H1 (cell line): ENCODE data around the gene COL4A2. TPM values are rescaled to one million over a fixed set of nuclear protein-coding genes. Genes with fewer than 3 reads are reported as not detected.

Source experiments
- CTCF ChIA-PET: fragments of 300-600 bp; sonication (Branson Sonifier 250); formaldehyde crosslinking; loops from one replicate; lab custom pipeline; 2021; ENCODE audit not compliant: partially characterized antibody; lab: Charles Lee
- POLR2A ChIA-PET: fragments of 300-600 bp; sonication (Branson Sonifier 250); formaldehyde crosslinking; loops from one replicate; lab custom pipeline; 2021; ENCODE audit warnings: inconsistent platforms; ENCODE audit not compliant: partially characterized antibody; lab: Charles Lee
- DNase-seq, 2 experiments: peaks; one replicate each; pipeline versions ENCODE4 v3.0.0 to v3.0.0-alpha.2; 2010 to 2022; ENCODE audit warnings: low spot score in 2 of 2, low read depth in 1 of 2, mixed read lengths in 1 of 2
- FAIRE-seq: peaks from 2 replicates; lab custom pipeline; 2011; peaks lifted over from hg19 to GRCh38; lab: Jason Lieb, UNC
- H2AFZ ChIP-seq: 2 replicates; pipeline ENCODE4 v1.8.1; 2012; ENCODE audit warnings: low read length, inconsistent platforms
- H2AK5ac ChIP-seq: 2 replicates; pipeline ENCODE4 v1.6.1; 2013; ENCODE audit warnings: low read depth, low read length
- H2BK120ac ChIP-seq: replicated peaks from 2 replicates; pipeline ENCODE3; 2013; ENCODE audit warnings: low read depth, low read length, inconsistent platforms
- H2BK12ac ChIP-seq: 2 replicates; pipeline ENCODE4 v1.6.1; 2013; ENCODE audit warnings: low read depth, low read length
- H2BK15ac ChIP-seq: 2 replicates; pipeline ENCODE4 v1.6.1; 2013; ENCODE audit warnings: low read length
- H2BK20ac ChIP-seq: 2 replicates; pipeline ENCODE4 v1.6.1; 2013; ENCODE audit warnings: low read length
- H2BK5ac ChIP-seq: 2 replicates; pipeline ENCODE4 v1.6.1; 2013; ENCODE audit warnings: low read depth, low read length
- H3K14ac ChIP-seq: 2 replicates; pipeline ENCODE4 v1.6.1; 2013; ENCODE audit warnings: inconsistent platforms; ENCODE audit not compliant: insufficient read length
- H3K18ac ChIP-seq: 2 replicates; pipeline ENCODE4 v1.6.1; 2013; ENCODE audit warnings: low read length; ENCODE audit errors: extremely low read depth
- H3K23ac ChIP-seq: 2 replicates; pipeline ENCODE4 v1.6.1; 2013; ENCODE audit warnings: inconsistent platforms; ENCODE audit not compliant: insufficient read length
- H3K23me2 ChIP-seq: 2 replicates; pipeline ENCODE4 v1.6.1; 2013; ENCODE audit warnings: low read depth, low read length
- H3K27ac ChIP-seq: 2 replicates; pipeline ENCODE4 v1.6.1; 2011; ENCODE audit warnings: low read depth, low read length, inconsistent platforms
- H3K27me3 ChIP-seq, 4 experiments: replicated peaks in 1 of 4; 1 replicate in 1 of 4; 2 replicates in 3 of 4; pipeline versions ENCODE4 v1.6.1 to v1.8.1; 2011 to 2013; ENCODE audit warnings: low read length in 3 of 4, mild to moderate bottlenecking in 3 of 4, inconsistent platforms in 2 of 4, mixed read lengths in 2 of 4, moderate library complexity in 1 of 4; ENCODE audit not compliant: control insufficient read depth in 3 of 4, insufficient read depth in 3 of 4; ENCODE audit errors: extremely low read depth in 1 of 4
- H3K36me3 ChIP-seq, 4 experiments: 2 replicates each; pipeline versions ENCODE4 v1.6.1 to v1.8.1; 2011 to 2013; ENCODE audit warnings: mild to moderate bottlenecking in 4 of 4, low read length in 3 of 4, moderate library complexity in 2 of 4, control low read depth in 1 of 4, inconsistent platforms in 1 of 4; ENCODE audit not compliant: insufficient read depth in 4 of 4, control insufficient read depth in 2 of 4
- H3K4ac ChIP-seq: replicated peaks from 2 replicates; pipeline ENCODE3; 2013; ENCODE audit warnings: low read length, low read depth, mixed read lengths, inconsistent platforms; ENCODE audit not compliant: insufficient read length
- H3K4me1 ChIP-seq, 4 experiments: replicated peaks in 1 of 4; 1 replicate in 1 of 4; 2 replicates in 3 of 4; pipeline versions ENCODE4 v1.6.1 to v1.8.1; 2011 to 2013; ENCODE audit warnings: low read length in 3 of 4, inconsistent platforms in 2 of 4, mixed read lengths in 1 of 4; ENCODE audit not compliant: insufficient read depth in 4 of 4, control insufficient read depth in 3 of 4
- H3K4me2 ChIP-seq, 2 experiments: 2 replicates each; pipeline versions ENCODE4 v1.6.1 to v1.8.1; 2011 to 2013; ENCODE audit warnings: low read depth in 2 of 2, low read length in 2 of 2, control low read depth in 1 of 2, inconsistent platforms in 1 of 2, mild to moderate bottlenecking in 1 of 2; ENCODE audit not compliant: insufficient read depth in 1 of 2
- H3K4me3 ChIP-seq, 4 experiments: fragments of 200-600, 300-600 bp in 1 of 4; sonication (generic), shearing (Covaris generic), sonication (Bioruptor Twin) in 1 of 4; 2 replicates each; pipeline versions ENCODE4 v1.5.1 to v1.8.1; 2011 to 2016; ENCODE audit warnings: low read length in 4 of 4, low read depth in 3 of 4, control low read depth in 2 of 4, inconsistent platforms in 2 of 4, mild to moderate bottlenecking in 2 of 4, mixed read lengths in 1 of 4, moderate library complexity in 1 of 4; ENCODE audit not compliant: insufficient read depth in 2 of 4; ENCODE audit errors: extremely low read depth in 1 of 4
- H3K56ac ChIP-seq: replicated peaks from 2 replicates; pipeline ENCODE3; 2013; ENCODE audit warnings: low read depth, mild to moderate bottlenecking, mixed read lengths, low read length, inconsistent platforms; ENCODE audit not compliant: insufficient read length
- H3K79me1 ChIP-seq: 2 replicates; pipeline ENCODE4 v1.6.1; 2013; ENCODE audit warnings: low read depth, low read length, control low read depth
- H3K79me2 ChIP-seq, 2 experiments: 2 replicates each; pipeline versions ENCODE4 v1.6.1 to v1.8.1; 2012 to 2013; ENCODE audit warnings: low read length in 2 of 2, mild to moderate bottlenecking in 2 of 2, inconsistent platforms in 1 of 2; ENCODE audit not compliant: insufficient read depth in 2 of 2, control insufficient read depth in 1 of 2
- H3K9ac ChIP-seq, 4 experiments: replicated peaks in 1 of 4; 1 replicate in 1 of 4; 2 replicates in 3 of 4; pipeline versions ENCODE4 v1.6.1 to v1.8.1; 2011 to 2013; ENCODE audit warnings: low read depth in 3 of 4, low read length in 3 of 4, control low read depth in 2 of 4, mild to moderate bottlenecking in 2 of 4, moderate library complexity in 2 of 4, inconsistent platforms in 1 of 4; ENCODE audit errors: extremely low read depth in 1 of 4
- H3K9me3 ChIP-seq, 2 experiments: 2 replicates each; pipeline versions ENCODE4 v1.6.1 to v1.8.1; 2012 to 2013; ENCODE audit warnings: mild to moderate bottlenecking in 2 of 2, moderate library complexity in 2 of 2, control low read depth in 1 of 2, inconsistent platforms in 1 of 2, low read depth in 1 of 2, low read length in 1 of 2, mixed read lengths in 1 of 2; ENCODE audit not compliant: insufficient read depth in 2 of 2
- H4K20me1 ChIP-seq, 2 experiments: replicated peaks in 1 of 2; 2 replicates each; pipeline versions ENCODE3 to v1.8.1; 2011 to 2013; ENCODE audit warnings: inconsistent platforms in 2 of 2, low read length in 2 of 2, mild to moderate bottlenecking in 1 of 2; ENCODE audit not compliant: insufficient read depth in 2 of 2, control insufficient read depth in 1 of 2
- H4K5ac ChIP-seq: 2 replicates; pipeline ENCODE4 v1.6.1; 2013; ENCODE audit warnings: low read length, low read depth, mixed read lengths, inconsistent platforms; ENCODE audit not compliant: insufficient read length
- H4K8ac ChIP-seq: 2 replicates; pipeline ENCODE4 v1.8.0; 2013; ENCODE audit warnings: mild to moderate bottlenecking, moderate library complexity, low read length, inconsistent platforms; ENCODE audit not compliant: insufficient read depth; ENCODE audit errors: extremely low read depth
- H4K91ac ChIP-seq: replicated peaks from 2 replicates; pipeline ENCODE3; 2013; ENCODE audit warnings: low read length, mixed read lengths, inconsistent platforms; ENCODE audit not compliant: insufficient read length
- E2F6 ChIP-seq: IDR thresholded peaks from 2 replicates; pipeline ENCODE4 v1.6.1; 2012; ENCODE audit warnings: inconsistent platforms
- KDM1A ChIP-seq: fragments of 200-600, 300-600 bp; sonication (generic); IDR thresholded peaks from 2 replicates; pipeline ENCODE4 v1.7.1; 2016; ENCODE audit warnings: mild to moderate bottlenecking, low read length, borderline replicate concordance
- SIRT6 ChIP-seq: IDR thresholded peaks from one replicate; pipeline ENCODE4 v1.7.1; 2012; ENCODE audit warnings: low read length, inconsistent platforms
- ZNF274 ChIP-seq: IDR thresholded peaks from 2 replicates; pipeline ENCODE4 v1.7.0; 2012; ENCODE audit warnings: low read length, borderline replicate concordance; ENCODE audit errors: extremely low read depth
- WGBS, 2 experiments: shearing (Covaris generic) in 1 of 2; methylation state at CpG; one replicate each; pipeline versions ENCODE4 v1.1.6 to v1.1.7; 2013 to 2015; ENCODE audit warnings: low lambda C conversion rate in 2 of 2, mixed read lengths in 2 of 2, inconsistent platforms in 1 of 2, low coverage in 1 of 2, missing lambda C conversion rate in 1 of 2; ENCODE audit not compliant: insufficient replicate concordance in 2 of 2, insufficient coverage in 1 of 2, insufficient read length in 1 of 2; ENCODE audit errors: extremely low coverage in 1 of 2, missing lambda C conversion rate in 1 of 2; 5-methylcytosine and 5-hydroxymethylcytosine counted together
- polyA plus RNA-seq, 7 experiments: library from polyadenylated mRNA; depleted of rRNA in 3 of 7; stranded (reverse) in 5 of 7; unstranded in 2 of 7; fragments of >200 nt in 5 of 7; fragments of 200-250 nt in 2 of 7; gene quantifications; 1 replicate in 5 of 7; 2 replicates in 1 of 7; 4 replicates in 1 of 7; pipeline versions ENCODE4 v1.2.1 to v1.2.3, GENCODE V29; 2011 to 2013; ENCODE audit warnings: missing spikeins in 2 of 7, mixed read lengths in 2 of 7
- total RNA-seq: library from RNA; stranded (reverse); fragmentation: NEBNext Ultra II Directional; extraction: Animal tissue kit (Norgen Biotek cat#: 25700); gene quantifications from 2 replicates; pipeline ENCODE4 v1.2.1, GENCODE V29; 2021

COL4A2 gene
- total and polyA plus RNA-seq, 2 of the 8 experiments (the other 6 are each of a cell fraction or from before 2014, with no cell fraction given), result 80.4 to 87.3 TPM

GRCh38 chr13:110538632-110539031 lies 231.5 kb downstream of the COL4A2 start:
- no peak overlapping the region for H4K5ac ChIP-seq
- H3K79me1 ChIP-seq, result peaks cover 6% of the 10 kb centered on the region; the same call in 1 of the 2 replicates
- no peak overlapping the region for H3K9ac ChIP-seq
- no peak overlapping the region for H3K4me2 ChIP-seq
- H3K23me2 ChIP-seq, result no peaks in the 10 kb centered on the region
- H3K27me3 ChIP-seq, result no peaks in the 10 kb centered on the region
- ChIA-PET CTCF (interaction anchor here (0.7 to 1.7 kb wide), 6 partner anchors 11 to 341 kb away, joined by 3 to 6 read pairs (median 4); no protein-coding TSS in a partner anchor), POLR2A (interaction anchor here (2.1 kb wide), 1 partner anchor 23 kb away, joined by 8 read pairs; the partner anchor contains the start of gene RAB20)
- peaks cover 0 to 4% of the 10 kb centered on the region in 2 experiments for H4K20me1 ChIP-seq
- FAIRE-seq, result no peak
- no peak overlapping the region for H3K23ac ChIP-seq
- no peaks in the 10 kb centered on the region for H3K9me3 ChIP-seq
- H3K4ac ChIP-seq, result no peak overlapping the region
- no peak overlapping the region for H2AFZ ChIP-seq
- H3K27ac ChIP-seq, result no peak overlapping the region
- H3K4me1 ChIP-seq, result no peaks in the 10 kb centered on the region; a peak in 1 of 7 replicates
- no peak overlapping the region for H2BK15ac ChIP-seq
- no peak overlapping the region for H2BK20ac ChIP-seq
- no peak overlapping the region for H2BK12ac ChIP-seq
- H2BK120ac ChIP-seq, result no peak overlapping the region
- no peak overlapping the region for H3K14ac ChIP-seq
- 84% methylated on average over 5 of the region's 5 CpGs; no CpG with 5 or more reads in 1 of the 2 experiments for WGBS, 2 experiments
- no peak overlapping the region for H2BK5ac ChIP-seq
- no peak overlapping the region for H3K4me3 ChIP-seq
- TF ChIP-seq ZNF274 (no peak), E2F6 (no peak), SIRT6 (no peak), KDM1A (no peak)
- no peaks in the 10 kb centered on the region for H3K36me3 ChIP-seq
- H2AK5ac ChIP-seq, result no peak overlapping the region
- H3K79me2 ChIP-seq, result peaks cover 0 to 7% of the 10 kb centered on the region in 2 experiments; a peak in 1 of 4 replicates
- H3K18ac ChIP-seq, result no peak overlapping the region
- DNase-seq, result no peak
- no peak overlapping the region for H4K8ac ChIP-seq
- H3K56ac ChIP-seq, result no peak overlapping the region
- peak overlapping the region; percentile 73 for H4K91ac ChIP-seq
